DND-41 (cell line): ENCODE results near the gene SMIM21.

Source experiments
- ATAC-seq: fragments of 200-7000 bp; cut with Tn5 transposase; 3 replicates; pipeline ENCODE4 v1.9.1; 2021; ENCODE audit warnings: low read depth; ENCODE audit not compliant: insufficient read depth
- DNase-seq: peaks from one replicate; pipeline ENCODE4 v3.0.0-alpha.2; 2020
- H2AFZ ChIP-seq: 2 replicates; pipeline ENCODE4 v1.6.0; 2012; ENCODE audit warnings: low read depth, low read length
- H3K27ac ChIP-seq: 2 replicates; pipeline ENCODE4 v1.5.1; 2012; ENCODE audit warnings: low read length, inconsistent platforms
- H3K27me3 ChIP-seq: fragments of 200-600 bp; sonication (generic); 2 replicates; pipeline ENCODE4 v1.6.0; 2012; ENCODE audit warnings: low read length, mild to moderate bottlenecking, inconsistent platforms; ENCODE audit not compliant: insufficient read depth, poor library complexity
- H3K36me3 ChIP-seq: 2 replicates; pipeline ENCODE4 v1.5.1; 2012; ENCODE audit warnings: low read length, inconsistent platforms; ENCODE audit not compliant: insufficient read depth
- H3K4me1 ChIP-seq: 2 replicates; pipeline ENCODE4 v1.5.1; 2012; ENCODE audit warnings: mild to moderate bottlenecking, low read length; ENCODE audit not compliant: insufficient read depth
- H3K4me2 ChIP-seq: 2 replicates; pipeline ENCODE4 v1.6.0; 2012; ENCODE audit warnings: mild to moderate bottlenecking, moderate library complexity, low read length, inconsistent platforms; ENCODE audit not compliant: insufficient read depth
- H3K4me3 ChIP-seq, 2 experiments: fragments of 200-600 bp in 1 of 2; shearing (Covaris generic) in 1 of 2; 2 replicates each; pipeline ENCODE4 v1.5.1; 2012 to 2016; ENCODE audit warnings: inconsistent platforms in 2 of 2, low read length in 2 of 2, mild to moderate bottlenecking in 2 of 2, low read depth in 1 of 2, moderate library complexity in 1 of 2
- H3K79me2 ChIP-seq: 2 replicates; pipeline ENCODE4 v1.6.0; 2012; ENCODE audit warnings: low read length, inconsistent platforms; ENCODE audit not compliant: insufficient read depth
- H3K9ac ChIP-seq: 2 replicates; pipeline ENCODE4 v1.6.0; 2012; ENCODE audit warnings: low read depth, mild to moderate bottlenecking, inconsistent platforms, low read length, moderate library complexity
- H3K9me3 ChIP-seq: 2 replicates; pipeline ENCODE4 v1.5.1; 2012; ENCODE audit warnings: low read length, moderate library complexity, mild to moderate bottlenecking, inconsistent platforms; ENCODE audit not compliant: insufficient read depth, severe bottlenecking
- H4K20me1 ChIP-seq: 2 replicates; pipeline ENCODE4 v1.6.0; 2012; ENCODE audit warnings: low read length; ENCODE audit not compliant: insufficient read depth
- EZH2 ChIP-seq: IDR thresholded peaks from 3 replicates; pipeline ENCODE4 v1.6.1; 2012; ENCODE audit warnings: borderline replicate concordance, low read depth, mild to moderate bottlenecking, moderate library complexity, low read length, inconsistent platforms; ENCODE audit not compliant: severe bottlenecking
- TF ChIP-seq, protein P1 (sequence below): IDR thresholded peaks from 2 replicates; pipeline ENCODE4 v1.5.1; 2012; ENCODE audit warnings: borderline replicate concordance, low read length, moderate library complexity, mild to moderate bottlenecking; ENCODE audit not compliant: poor library complexity, severe bottlenecking; ENCODE audit errors: extremely low read depth

SMIM21 gene

DNA sequence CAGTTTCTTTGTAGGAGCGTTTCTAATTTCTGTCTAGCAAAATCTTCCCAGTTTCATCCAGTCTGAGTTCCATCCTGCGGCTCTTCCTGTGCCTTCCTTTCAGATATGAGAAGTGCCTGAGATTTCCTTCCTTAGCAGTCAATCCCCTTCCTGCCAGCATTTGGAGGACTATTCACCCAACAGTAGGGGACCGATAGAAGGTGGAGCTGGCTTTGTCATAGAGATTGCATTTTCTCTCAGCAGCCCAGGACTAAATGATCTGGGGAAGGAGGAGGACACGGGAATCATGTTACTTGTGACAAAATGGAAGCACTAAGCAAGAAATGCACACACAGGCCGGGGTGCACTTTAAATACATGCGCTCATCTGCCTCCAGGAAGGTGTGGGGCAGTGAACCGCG is 5.6 kb upstream of the SMIM21 start:
- ATAC-seq (no peak), DNase-seq (no peak)
- Histone ChIP-seq H3K4me1 (no peaks in the 10 kb centered on the region), H4K20me1 (no peaks in the 10 kb centered on the region), H2AFZ (no peak overlapping the region), H3K9ac (no peak overlapping the region), H3K27ac (no peak overlapping the region), H3K36me3 (no peaks in the 10 kb centered on the region), H3K79me2 (no peaks in the 10 kb centered on the region), H3K9me3 (no peaks in the 10 kb centered on the region), H3K4me2 (no peak overlapping the region), H3K27me3 (no peaks in the 10 kb centered on the region), H3K4me3 (no peak overlapping the region)
- no peak for TF ChIP-seq EZH2
- TF ChIP-seq, protein P1, sequence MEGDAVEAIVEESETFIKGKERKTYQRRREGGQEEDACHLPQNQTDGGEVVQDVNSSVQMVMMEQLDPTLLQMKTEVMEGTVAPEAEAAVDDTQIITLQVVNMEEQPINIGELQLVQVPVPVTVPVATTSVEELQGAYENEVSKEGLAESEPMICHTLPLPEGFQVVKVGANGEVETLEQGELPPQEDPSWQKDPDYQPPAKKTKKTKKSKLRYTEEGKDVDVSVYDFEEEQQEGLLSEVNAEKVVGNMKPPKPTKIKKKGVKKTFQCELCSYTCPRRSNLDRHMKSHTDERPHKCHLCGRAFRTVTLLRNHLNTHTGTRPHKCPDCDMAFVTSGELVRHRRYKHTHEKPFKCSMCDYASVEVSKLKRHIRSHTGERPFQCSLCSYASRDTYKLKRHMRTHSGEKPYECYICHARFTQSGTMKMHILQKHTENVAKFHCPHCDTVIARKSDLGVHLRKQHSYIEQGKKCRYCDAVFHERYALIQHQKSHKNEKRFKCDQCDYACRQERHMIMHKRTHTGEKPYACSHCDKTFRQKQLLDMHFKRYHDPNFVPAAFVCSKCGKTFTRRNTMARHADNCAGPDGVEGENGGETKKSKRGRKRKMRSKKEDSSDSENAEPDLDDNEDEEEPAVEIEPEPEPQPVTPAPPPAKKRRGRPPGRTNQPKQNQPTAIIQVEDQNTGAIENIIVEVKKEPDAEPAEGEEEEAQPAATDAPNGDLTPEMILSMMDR = no peak

DNA sequence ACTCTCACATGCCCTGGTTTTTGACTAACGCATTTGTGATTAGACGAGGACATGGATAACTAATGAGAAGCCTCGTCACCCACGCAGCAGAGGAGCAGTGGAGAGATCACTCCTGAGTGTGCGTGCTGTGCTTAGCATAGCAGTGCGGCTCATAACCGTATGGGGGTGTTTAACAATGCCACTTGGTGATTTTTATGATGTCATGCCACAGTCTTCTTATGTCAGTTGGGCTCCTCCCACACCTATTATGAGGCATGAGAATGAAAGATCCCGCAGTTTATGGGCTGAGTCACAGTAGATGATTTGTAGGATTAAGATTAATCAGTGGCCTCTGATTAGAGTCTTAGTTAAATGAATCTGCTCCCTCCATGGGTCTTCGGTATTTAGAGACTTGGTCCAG is 2.5 kb upstream of the SMIM21 start:
- no peak overlapping the region for H3K4me2 ChIP-seq
- no peak overlapping the region for H3K27ac ChIP-seq
- no peaks in the 10 kb centered on the region for H3K36me3 ChIP-seq
- H3K9ac ChIP-seq = no peak overlapping the region
- ATAC-seq = no peak
- H4K20me1 ChIP-seq = no peaks in the 10 kb centered on the region
- TF ChIP-seq, protein P1 = no peak
- TF ChIP-seq EZH2 = no peak
- H3K4me3 ChIP-seq = no peak overlapping the region
- H2AFZ ChIP-seq = no peak overlapping the region
- no peaks in the 10 kb centered on the region for H3K79me2 ChIP-seq
- H3K4me1 ChIP-seq = no peaks in the 10 kb centered on the region
- H3K27me3 ChIP-seq = no peaks in the 10 kb centered on the region
- no peak for DNase-seq
- H3K9me3 ChIP-seq = no peaks in the 10 kb centered on the region

DNA sequence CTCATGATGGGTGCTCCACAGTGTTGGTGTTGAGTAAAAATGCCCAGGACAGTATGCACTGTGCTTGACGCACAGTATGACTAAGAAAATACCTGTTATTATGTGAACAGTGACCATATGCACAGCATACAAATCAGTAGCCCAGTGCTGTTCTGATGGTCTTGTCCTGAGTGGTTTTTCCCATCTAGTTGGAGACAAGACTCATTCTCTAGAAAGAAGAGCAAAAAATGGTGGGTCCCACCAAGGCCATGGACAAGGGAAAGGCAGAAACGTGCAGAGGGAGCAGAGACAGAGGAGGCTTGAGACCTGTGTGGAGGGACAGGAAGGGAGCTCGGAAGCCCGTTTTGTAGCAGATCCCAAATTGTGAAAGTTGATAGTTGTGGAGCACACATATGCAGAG is 987 bp upstream of the SMIM21 start:
- Histone ChIP-seq H2AFZ (no peak overlapping the region), H3K27me3 (no peaks in the 10 kb centered on the region), H3K4me3 (no peak overlapping the region), H3K4me2 (no peak overlapping the region), H3K9me3 (no peaks in the 10 kb centered on the region), H3K4me1 (no peaks in the 10 kb centered on the region), H3K9ac (no peak overlapping the region), H3K27ac (no peak overlapping the region), H3K79me2 (no peaks in the 10 kb centered on the region), H3K36me3 (no peaks in the 10 kb centered on the region), H4K20me1 (no peaks in the 10 kb centered on the region)
- no peak for TF ChIP-seq EZH2
- DNase-seq = no peak
- ATAC-seq = no peak

DNA sequence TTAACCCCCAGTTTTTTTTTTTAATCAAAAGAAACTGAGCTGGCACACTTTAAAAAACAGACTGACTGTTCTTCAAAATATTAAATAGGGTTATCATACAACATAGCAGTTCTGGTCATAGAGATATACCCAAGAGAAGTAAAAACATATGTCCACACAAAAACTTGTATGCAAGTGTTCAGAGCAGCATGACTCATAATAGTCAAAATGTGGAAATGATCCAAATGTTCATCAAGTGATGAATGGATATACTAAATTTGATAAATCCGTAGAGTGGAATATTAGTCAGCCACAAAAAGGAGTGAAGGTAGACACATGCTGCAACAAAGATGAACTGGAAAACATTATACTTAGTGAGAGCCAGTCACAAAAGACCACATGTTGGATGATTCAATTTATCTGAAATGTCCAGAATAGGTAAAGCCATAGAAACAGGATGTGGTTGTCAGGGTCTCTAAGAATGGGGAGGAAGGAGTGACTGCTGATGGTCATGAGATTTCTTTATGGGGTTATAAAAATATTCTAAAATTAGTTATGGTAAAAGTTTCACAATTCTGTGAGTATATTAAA is 5.1 kb downstream of the SMIM21 start:
- ATAC-seq (no peak), DNase-seq (no peak)
- no peaks in the 10 kb centered on the region for H4K20me1 ChIP-seq

More for the DNA sequence above, 5.1 kb downstream of the SMIM21 start:
- Histone ChIP-seq H3K27ac (no peak overlapping the region), H3K9me3 (no peaks in the 10 kb centered on the region), H3K9ac (no peak overlapping the region), H2AFZ (no peak overlapping the region), H3K4me1 (no peaks in the 10 kb centered on the region), H3K4me3 (no peak overlapping the region), H3K79me2 (no peaks in the 10 kb centered on the region), H3K36me3 (no peaks in the 10 kb centered on the region), H3K27me3 (peaks cover 3% of the 10 kb centered on the region), H3K4me2 (no peak overlapping the region)
- no peak for TF ChIP-seq EZH2
- TF ChIP-seq, protein P1 = no peak
